Stimulated activated CD4-positive, alpha-beta T cell treated with anti-CD3 and anti-CD28 coated beads, Interleukin-4, amount 100 ng/mL, for 1 hour (primary cell): ENCODE data around the gene MDH1B.
"Not testable (repeated sequence)": the region's sequence is repeated elsewhere in the genome, so short reads cannot be mapped to it uniquely, and the experiment has no call there.

Experiments used
- DNase-seq: peaks from one replicate; pipeline ENCODE4 v3.0.0-alpha.2; 2020

MDH1B gene

DNA sequence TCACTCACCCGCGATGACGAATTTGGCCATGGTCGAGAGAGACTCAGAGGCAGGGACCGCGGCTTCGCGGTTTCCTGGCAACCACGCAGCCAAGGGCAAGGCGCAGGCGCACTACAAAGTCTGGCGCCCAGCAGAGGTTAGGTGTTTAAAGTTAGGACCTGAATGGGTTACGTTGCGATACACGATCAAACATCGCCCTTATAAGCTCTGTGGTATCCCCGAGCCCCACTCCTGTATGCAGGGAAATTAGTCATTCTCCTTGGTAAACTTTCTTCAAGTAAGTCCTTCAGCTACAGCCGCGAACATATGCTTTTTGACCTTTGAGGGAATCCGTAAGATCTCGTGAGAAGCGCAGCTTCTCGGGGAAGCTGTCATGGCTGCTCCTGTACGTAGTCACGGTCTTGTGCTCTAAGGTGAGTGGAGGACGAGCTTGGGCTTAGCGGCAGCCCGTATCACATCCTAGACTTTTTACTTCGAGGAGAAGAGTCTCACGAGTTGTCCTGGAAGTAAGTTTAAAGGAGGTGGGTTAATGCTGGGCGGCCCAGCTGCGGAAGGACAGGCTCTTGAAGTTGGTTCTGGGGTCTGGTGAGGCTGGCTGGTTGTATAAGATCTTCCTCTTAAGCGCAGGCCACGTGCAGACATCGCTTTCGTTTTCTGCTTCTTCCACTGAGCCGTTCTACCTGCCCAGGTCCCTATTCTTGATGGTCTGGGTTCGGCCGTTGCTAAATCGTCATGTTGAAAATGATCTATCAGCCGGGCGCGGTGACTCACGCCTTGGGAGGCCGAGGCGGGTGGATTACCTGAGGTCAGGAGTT lies at the start of gene MDH1B, which contains the start of gene FASTKD2:
MDH1B (minus strand) TSS at position 87 of the 815 bp plus-strand sequence; CDS start at position 30, 57 bp downstream.
FASTKD2 (plus strand) TSS at position 365 of the 815 bp plus-strand sequence. CDS start 1,088 bp downstream, outside the sequence.
- peak; percentile 80 for DNase-seq

DNA sequence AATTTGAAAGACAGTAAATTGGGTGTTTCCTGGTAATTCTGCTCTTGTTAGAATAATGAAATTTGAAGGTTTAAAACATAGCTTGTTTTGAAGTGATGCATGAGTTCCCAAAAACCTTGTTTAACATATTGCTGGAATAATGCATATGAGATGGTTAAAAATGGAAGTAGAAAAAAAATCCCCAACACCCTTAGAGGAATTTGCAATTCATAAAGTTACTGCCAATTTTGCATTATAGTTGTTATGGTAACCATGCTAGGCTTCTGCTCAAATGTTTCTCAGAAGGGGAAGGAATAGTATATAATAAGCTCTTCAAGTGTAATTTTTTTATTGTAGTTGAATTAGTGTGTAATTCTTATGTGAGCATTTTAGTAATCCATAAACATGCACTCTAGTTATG lies 49.4 kb upstream of the MDH1B start:
- DNase-seq: no peak

DNA sequence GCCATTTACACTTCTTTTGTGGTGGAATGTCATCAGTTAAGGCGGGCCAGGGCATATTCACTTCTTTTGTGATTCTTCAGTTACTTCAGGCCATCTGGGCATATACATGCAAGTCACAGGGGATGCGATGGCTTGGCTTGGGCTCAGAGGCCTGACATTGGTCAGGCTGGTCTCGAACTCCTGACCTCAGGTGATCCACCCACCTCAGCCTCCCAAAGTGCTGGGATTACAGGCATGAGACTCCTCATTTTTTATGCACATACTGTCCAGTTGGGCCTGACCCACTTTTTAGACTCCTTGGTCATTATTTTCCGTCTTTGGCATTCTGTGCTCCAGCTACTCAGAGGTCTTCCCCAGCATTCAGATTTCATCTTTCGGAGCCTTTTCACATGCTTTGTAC lies 47.3 kb upstream of the MDH1B start:
- not testable (repeated sequence) for DNase-seq

DNA sequence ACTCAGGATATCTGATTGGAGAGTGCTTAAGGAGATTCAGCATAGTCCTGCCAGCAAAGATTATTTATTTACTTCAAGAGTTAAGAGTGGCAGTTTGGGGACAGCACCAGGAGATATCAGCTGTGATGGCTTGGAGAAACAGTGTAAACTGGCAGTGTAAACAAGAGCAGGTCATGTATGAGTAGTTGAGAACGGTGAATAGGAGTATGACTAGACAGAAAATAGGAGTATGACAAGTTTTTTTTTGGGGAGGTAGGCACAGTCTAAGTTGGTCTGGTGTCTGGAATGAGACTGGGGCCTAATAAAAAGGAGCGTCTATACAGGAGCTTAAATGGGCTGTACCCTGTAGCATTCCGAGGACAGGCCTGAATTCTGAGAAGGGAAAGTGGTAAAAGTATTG lies 42.5 kb upstream of the MDH1B start:
- DNase-seq: not testable (repeated sequence)

DNA sequence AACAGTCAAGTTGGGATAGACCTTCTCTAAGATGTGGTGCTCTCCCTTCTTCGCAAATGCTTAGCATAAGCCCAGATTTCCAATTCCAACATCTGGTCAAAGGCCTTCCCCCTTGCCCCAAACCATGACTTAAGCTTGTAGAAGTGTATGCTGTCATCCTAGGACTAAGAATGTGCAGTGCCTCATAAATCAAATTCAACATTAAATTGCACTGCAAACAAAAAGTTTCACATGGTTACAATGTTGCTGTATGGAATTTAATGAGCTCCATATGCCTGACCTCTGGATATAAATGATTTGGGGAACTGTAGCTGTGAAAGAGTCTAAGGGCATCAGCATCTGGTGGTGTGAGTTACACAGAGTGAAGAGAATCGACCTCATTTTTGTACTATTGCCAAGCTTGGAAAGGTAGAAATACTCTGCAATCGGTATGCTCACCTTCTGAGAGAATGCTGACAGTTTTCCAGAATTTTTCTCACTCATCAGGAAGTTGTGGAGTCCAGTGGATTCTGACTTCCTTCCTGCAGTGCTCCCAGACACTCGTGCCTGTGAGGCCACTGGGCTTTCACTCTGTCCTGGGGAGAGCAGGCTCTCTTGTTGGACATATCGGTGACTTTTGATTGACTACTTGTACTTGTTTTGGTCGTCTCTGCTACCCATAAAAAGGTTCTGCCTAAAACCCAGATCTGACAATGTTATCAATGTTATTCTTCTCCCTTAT lies 40.9 kb upstream of the MDH1B start:
- no peak for DNase-seq

DNA sequence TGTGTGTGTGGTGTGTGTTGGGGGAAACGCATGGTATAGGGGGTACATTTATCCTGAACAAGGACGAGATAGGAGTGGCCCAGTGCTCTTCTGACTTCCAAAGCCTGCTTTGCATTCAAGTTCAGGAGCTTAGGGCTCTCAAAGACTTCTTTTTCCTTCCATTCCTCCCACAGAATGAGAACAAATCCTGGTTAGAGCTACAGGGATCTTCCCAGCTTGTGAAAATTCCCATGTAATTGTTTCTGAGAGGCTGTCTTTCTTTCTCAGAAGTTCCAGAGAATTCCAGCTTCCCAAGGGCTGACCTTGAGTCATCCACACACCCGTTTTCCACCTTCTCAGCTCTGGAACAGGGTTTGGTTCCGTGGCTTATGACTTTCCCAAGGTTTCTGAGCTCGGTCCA lies 39.2 kb upstream of the MDH1B start:
- no peak for DNase-seq

DNA sequence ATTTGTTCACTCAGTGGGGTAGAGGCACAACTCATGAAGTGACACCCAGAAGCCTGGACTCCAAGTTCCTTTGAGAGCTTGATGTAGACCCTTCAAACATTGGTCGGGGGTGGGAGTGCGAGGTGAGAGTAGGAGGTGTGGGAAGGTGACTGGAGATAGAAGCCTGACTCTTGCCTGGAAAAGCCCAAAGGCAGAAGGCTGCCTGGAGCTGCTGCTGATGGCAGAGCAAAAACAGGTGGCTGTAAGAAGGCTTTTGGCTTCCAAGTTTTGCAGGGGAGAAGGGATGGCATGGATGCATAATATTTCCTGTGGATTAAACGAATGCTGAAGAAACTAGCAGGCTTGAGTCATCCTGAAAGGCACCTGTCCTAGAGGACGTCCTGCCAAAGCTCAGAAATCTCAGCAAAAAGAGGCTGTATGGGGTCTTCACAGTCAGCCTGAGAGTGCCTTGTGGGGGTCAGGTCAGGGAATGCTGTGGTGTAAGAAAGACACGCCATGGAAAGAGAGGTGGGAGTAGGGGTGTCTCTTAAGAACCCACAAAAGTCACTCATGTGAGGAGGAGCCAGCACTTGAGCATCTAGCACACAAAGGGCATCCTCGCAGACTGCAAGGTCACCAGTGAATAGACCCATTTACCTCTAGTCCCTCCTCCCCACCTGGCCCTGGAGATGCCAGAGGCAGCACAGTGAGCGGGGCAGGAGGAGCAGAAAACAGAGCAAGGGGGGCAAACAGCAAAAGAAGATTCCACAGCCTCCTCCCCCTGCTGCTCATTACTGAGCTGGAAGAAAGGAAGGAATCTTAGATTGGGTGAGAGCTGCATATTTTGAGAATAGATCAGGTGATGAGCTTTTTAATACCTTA lies 37.8 kb upstream of the MDH1B start:
- no peak for DNase-seq

DNA sequence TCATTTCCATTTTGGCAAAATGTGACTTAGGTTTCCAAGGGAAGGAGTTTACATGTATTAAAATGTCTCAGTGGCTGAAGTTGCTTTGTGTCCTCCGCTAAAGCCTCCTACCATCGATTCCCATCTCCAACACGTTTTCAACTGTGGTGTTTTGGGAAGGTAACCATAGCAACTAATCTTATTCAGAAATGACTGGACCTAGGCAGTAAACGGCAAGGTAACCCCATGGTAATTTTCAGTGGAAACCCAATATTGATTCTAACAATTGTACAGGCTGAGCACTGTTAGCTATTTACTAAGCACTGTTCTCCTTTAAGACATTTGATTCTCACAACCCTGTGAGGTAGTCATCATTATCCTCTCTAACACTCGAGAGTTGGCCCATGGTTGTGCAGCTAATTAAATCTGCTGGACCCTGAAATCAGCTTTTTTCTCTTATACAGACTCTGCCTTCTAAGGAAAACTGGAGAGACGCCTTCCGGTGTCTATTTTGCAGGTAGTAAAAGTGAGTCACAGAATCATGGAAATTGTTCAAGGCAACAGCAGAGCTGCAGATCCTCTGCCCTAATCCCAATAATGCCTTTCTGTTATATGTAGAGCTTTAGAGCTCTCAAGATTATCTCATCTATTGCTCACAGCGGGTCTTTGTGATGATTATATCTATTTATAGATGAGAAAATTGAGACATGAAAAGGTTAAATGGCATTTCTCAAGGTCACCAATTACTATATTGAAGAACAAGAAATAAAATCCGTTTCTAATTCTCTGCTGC lies 36.5 kb upstream of the MDH1B start:
- no peak for DNase-seq

DNA sequence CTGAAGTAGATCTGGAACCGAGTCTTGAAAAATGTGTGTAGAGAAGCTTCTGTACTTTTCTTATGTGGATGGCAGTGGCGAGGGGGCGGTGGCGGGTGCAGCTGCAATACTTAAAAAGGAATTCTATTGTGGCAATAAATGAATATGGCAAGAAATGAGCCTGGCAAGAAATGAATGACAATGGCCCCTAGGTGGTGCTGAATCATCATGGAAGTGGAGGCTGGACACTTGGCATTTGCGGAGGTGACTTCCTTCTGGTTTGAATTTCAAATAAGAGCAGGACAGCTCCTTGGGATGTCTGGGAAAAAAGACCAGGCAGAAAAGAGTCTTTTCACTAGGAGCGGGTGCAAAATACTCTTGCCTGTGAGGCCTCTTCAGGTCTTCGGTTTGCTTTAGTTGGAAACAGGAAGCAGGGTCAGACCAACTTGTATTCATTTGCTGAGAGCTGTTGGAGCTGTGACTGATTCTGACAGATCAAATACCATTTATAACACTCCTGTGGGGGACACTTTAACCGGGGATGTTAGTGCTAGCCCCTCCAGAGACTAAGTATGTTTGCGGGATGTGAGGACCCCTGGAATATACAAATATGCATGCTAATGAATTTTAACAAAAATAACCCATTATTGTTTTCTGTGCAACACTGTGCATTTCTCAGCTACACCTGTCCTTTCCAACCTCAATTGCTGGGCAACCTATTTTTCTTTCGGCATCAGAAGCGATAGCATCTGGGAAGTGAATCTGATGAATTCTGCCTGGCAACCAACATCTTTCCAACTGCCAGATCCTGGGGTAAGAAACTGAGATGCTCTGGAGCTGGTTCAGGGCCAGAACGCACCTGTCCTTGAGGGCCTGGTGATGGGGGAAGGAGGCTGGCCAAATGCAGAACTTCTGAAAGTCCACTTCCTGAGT lies 35.6 kb upstream of the MDH1B start:
- DNase-seq: peak; percentile 18

DNA sequence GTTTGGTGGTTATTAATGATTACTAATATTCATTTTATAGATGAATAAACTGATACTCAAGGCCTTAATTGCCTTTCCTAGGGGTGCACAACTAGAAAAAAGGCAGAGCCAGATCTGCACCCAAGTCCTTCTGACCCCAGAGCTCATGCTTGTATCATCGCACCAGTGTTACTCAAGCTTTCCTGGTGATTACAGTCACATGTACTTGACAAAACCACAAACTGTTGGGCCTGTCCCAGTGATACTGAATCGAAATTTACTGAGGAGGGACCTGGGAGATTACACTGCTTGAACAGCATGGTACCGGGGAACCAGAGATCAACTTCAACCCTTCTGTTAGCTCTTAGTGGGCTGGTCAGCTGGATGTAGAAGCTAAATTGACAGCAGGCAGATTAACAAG lies 34.0 kb upstream of the MDH1B start:
- DNase-seq: no peak

DNA sequence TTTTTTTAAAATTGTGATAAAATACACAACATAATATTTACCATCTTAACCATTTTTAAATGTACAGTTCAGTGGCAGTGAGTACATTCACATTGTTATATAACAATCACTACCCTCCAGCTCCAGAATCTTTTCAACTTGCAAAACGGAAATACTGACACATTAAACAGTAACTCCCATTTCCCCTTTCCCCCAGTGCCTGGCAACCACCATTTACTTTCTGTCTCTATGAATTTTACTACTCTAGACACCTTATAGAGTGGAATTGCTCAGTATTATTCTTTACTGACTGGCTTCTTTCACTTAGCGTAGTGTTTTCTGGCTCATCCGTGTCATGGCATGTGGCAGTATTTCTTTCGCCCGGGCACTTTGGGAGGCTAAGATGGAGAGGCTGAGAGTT lies 32.9 kb upstream of the MDH1B start:
- DNase-seq: no peak

DNA sequence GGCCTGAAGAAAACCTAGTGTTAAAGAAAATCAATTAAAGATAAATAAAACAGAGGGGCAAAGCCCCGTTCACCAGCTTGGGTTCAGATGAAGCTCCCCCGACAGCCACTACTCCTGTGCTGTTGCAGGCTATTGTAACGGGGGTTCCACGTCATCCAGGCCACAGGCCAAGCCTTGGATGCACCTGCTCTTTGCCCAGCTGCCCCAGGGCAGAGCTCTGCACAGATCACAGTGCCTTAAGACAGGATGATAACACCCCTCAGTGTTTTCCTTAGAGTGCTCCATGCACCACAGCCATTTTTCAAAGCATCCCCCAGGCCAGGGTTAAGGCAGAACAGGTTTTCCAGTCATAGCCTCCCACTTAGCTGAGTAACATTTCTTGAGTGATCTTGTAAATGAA lies 32.2 kb upstream of the MDH1B start:
- DNase-seq: no peak

DNA sequence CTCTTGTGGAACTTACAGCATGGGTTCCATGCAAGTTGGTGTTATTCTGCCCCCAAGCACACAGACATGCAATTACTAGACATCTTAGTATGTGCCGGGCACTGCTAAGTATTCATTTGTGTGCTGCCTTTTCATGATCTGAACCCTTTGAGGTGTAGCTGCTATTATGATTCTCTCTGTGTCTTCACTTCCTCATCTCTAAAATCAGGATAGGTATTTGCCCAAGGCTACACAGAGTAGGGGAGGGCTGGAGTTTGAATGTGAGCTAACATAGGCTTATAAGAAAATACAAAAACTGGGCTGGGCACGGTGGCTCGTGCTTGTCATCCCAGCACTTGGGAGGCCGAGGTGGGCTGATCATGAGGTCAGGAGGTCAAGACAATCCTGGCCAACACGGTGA lies 27.5 kb upstream of the MDH1B start:
- DNase-seq: no peak

DNA sequence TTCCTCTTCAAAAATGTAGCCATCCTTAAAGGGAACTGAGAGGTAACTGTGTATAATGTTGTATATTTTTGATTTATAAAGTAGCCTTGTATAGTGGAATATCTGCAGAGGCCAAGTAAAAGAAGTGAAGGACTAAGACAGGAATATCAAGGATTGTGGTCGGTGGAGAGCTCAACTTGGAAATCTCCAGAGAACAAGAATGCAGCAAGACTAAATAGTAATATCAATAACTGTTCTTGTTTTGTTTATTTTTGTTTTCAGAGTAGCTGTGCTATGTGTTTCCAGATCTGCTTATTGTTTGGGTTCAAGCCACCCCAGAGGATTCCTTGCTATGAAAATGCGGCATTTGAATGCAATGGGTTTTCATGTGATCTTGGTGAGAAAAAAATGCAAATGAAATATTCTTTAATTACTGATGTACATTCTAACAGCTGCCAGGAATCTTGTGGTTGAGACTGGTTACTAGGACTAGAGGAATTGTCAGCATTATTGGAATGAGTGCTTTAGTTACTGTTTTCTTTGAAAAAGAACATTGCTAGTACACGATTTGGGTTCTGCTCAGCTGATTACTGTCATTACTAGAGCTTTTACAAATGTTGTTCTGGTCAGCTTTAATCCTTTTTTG lies 25.3 kb upstream of the MDH1B start:
- no peak for DNase-seq

DNA sequence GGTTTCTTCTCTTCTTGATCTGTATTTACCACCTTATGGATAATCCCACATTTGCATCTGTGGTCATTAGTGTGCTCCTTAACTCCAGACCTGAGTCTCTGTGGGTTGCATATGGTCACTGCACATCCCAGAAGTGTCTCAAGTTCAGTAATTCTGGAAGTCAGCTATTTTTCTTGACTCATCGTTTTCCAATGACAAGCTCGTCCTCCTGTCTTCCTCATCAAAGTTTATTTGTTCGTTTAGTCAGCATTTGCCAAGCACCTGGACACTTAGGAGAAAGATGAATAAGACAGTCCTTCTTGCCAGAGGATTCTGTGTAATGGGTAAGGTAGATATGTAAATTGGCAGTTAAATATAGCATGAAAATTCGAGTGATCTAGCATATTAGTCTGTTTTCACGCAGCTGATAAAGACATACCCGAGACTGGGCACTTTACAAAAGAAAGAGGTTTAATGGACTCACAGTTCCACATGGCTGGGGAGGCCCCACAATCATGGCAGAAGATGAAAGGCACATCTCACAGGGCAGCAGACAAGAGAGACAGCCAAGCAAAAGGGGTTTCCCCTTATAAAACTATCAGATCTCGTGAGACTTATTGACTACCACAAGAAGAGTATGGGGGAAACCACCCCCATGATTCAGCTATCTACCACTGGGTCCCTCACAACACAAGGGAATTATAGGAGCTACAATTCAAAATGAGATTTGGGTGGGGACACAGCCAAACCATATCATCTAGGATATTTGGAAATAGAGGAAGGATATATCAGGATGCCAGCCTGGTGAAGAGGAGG lies 19.6 kb upstream of the MDH1B start:
- DNase-seq: no peak

DNA sequence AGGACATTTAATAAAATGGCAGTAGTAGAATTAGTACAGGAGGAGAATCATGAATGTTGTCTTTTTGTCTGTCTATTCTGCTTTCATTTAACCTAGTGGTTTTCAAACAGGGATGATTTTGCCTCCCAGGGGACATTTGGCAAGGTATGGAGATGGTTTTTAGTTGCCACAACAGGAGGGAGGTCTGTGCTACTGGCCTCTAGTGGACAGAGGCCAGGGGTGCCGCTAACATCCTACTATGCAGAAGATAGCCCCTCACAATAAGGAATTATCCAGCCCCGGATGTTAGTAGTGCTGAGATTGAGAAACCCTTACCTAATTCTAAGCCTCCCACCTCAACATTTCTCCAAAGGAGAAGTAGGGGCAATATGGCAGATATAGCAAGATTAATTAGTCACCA lies 18.6 kb upstream of the MDH1B start:
- DNase-seq: no peak

DNA sequence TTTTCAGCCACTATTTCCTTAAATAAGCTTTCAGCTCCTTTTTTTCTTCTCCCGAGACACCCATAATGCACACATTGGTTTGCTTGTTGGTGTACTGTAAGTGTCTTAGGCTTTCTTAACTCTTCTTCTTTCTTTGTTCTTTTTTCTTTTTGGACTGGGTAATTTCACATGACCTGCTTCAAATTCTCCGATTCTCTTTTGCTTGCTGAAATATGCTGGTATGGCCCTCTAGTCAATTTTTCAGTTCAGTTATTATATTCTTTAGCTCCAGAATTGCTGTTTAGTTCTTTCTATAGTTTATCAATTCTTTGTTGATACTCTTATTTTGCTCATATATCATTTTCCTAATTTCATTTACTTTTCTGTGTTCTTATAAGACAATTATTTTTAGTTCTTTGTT lies 15.5 kb upstream of the MDH1B start:
- no peak for DNase-seq

DNA sequence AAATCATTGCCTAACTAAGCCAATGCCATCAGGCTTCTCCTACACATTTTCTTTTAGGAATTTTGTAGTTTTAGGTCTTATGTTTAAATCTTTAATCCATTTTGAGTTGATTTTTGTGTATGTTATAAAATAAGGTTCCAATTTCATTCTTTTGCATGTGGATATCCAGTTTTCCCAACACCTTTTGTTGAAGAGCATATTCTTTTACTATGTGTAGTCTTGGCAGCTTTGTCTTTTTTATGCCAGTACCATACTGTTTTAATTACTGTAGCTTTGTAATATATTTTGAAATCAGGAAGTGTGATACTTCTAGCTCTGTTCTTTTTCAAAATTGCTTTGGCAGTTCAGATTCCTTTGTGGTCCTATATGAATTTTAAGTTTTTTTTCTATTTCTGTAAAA lies 11.3 kb upstream of the MDH1B start:
- DNase-seq: no peak

DNA sequence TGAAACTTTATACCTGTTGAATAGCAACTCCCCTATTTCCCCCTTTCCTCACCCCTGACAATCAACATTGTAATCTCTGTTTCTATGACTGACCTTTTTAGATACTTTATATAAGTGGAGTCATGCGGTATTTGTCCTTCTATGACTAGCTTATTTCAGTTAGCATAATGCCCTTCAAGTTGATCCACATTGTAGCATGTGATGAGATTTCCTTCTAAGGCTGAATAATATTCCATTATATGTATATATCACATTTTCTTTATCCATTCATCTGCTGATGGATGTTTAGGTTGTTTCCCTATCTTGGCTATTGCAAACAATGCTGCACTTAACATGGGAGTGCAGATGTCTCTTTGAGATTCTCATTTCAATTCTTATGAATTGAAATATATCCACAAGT lies 9.7 kb upstream of the MDH1B start:
- no peak for DNase-seq
